K562 (cell line): Measurements from ENCODE around the gene CBFA2T2. TPM values are rescaled to one million over a fixed set of nuclear protein-coding genes. Genes with fewer than 3 reads are reported as not detected.

ENCODE experiments used
- CBFA2T2 ChIP-seq: fragments of 450-650 bp; conservative IDR thresholded peaks from 2 replicates; pipeline ENCODE4 v1.6.1; 2017; ENCODE audit warnings: mild to moderate bottlenecking
- CBX8 ChIP-seq: fragments of 200-600 bp; sonication (generic); IDR thresholded peaks from 2 replicates; pipeline ENCODE4 v1.6.1; 2012; ENCODE audit warnings: borderline replicate concordance, mixed run types, low read depth, mild to moderate bottlenecking, moderate library complexity, mixed read lengths, low read length, control low read depth, inconsistent platforms; ENCODE audit not compliant: poor library complexity, severe bottlenecking; ENCODE audit errors: extremely low read depth
- CEBPB ChIP-seq: fragments of 450-650 bp; IDR thresholded peaks from 2 replicates; pipeline ENCODE4 v1.6.1; 2016; ENCODE audit warnings: missing genetic modification characterization, missing compliant biosample characterization
- MTA2 ChIP-seq: fragments of 450-650 bp; IDR thresholded peaks from 2 replicates; pipeline ENCODE4 v1.6.1; 2016; ENCODE audit warnings: low read depth
- POLR2B ChIP-seq: fragments of 450-650 bp; IDR thresholded peaks from 2 replicates; pipeline ENCODE4 v1.6.1; 2018; ENCODE audit warnings: low read depth; ENCODE audit not compliant: partially characterized antibody
- PTBP1 ChIP-seq: fragments of 200-400 bp; formaldehyde crosslinking; IDR thresholded peaks from 2 replicates; pipeline ENCODE4 v1.6.1; 2017; ENCODE audit warnings: low read depth, low read length
- SRSF7 ChIP-seq: fragments of 200-400 bp; formaldehyde crosslinking; optimal IDR thresholded peaks from 2 replicates; pipeline ENCODE3; 2017; ENCODE audit warnings: mild to moderate bottlenecking, low read depth, low read length
- ZNF766 ChIP-seq: fragments of 200-800 bp; sonication (Bioruptor generic); conservative IDR thresholded peaks from 2 replicates; pipeline ENCODE4 v1.6.1; 2016; ENCODE audit warnings: missing genetic modification characterization, missing compliant biosample characterization
- polyA plus RNA-seq, 8 experiments: library from polyadenylated mRNA; depleted of rRNA in 4 of 8; stranded (reverse) in 5 of 8; unstranded in 3 of 8; fragments of >200 nt; fragmentation: Nextera tagmentation in 2 of 8; fragmentation: Illumina TruSeq in 1 of 8; extraction: Ambion mirVana in 2 of 8; extraction: Trizol in 1 of 8; gene quantifications; 2 replicates each; pipeline versions ENCODE4 v1.2.1 to v1.2.3, GENCODE V29; 2011 to 2014; ENCODE audit warnings: inconsistent platforms in 1 of 8, missing spikeins in 1 of 8
- total RNA-seq, 7 experiments: library from RNA; depleted of rRNA in 6 of 7; stranded (reverse); fragments of >200 nt in 6 of 7; fragmentation: Illumina TruSeq in 2 of 7; extraction: Trizol in 2 of 7; gene quantifications; 2 replicates each; pipeline versions ENCODE4 v1.2.1 to v1.2.3, GENCODE V29; 2011 to 2021; ENCODE audit warnings: low replicate concordance in 1 of 7
- TF ChIP-seq, protein P1 (sequence below): sonication (generic); formaldehyde crosslinking; IDR thresholded peaks from 2 replicates; pipeline ENCODE4 v1.8.1; 2023; ENCODE audit warnings: mild to moderate bottlenecking, missing genetic modification reagents
- TF ChIP-seq, protein P2 (sequence below): fragments of 450-650 bp; formaldehyde crosslinking; IDR thresholded peaks from 2 replicates; pipeline ENCODE4 v1.4.0; 2022; ENCODE audit warnings: missing genetic modification characterization
- TF ChIP-seq, protein P3 (sequence below): fragments of 250-450 bp; sonication (Bioruptor Pico); IDR thresholded peaks from 2 replicates; pipeline ENCODE4 v1.5.1; 2021; ENCODE audit warnings: mild to moderate bottlenecking

The CBFA2T2 gene
- total and polyA plus RNA-seq, 9 of the 15 experiments (the other 6 are each of a cell fraction or from before 2014, with no cell fraction given): 0.27 to 9.6 (median 5.8) TPM

DNA sequence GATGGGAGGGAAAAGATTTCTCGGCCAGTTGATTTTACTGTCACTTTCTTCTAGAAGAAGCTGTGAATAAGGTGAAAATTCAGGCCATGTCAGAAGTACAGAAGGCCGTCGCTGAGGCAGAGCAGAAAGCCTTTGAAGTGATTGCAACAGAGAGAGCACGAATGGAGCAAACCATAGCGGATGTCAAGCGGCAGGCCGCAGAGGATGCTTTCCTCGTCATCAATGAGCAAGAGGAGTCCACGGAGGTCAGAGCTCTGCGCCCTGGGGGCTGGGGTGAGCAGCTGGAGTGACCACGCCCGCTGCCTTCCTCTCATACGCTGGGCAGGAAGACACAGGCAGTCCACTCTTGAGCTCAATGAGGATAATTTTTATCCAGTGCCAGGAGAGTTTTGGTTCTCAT, 150.4 kb downstream of the CBFA2T2 start (continued):
- TF ChIP-seq CBX8 (no peak), PTBP1 (no peak), CEBPB (tag) (no peak), ZNF766 (CRISPR knock-in tag) (no peak), SRSF7 (no peak), MTA2 (no peak), POLR2B (no peak), CBFA2T2 (no peak)
- TF ChIP-seq, protein P1, sequence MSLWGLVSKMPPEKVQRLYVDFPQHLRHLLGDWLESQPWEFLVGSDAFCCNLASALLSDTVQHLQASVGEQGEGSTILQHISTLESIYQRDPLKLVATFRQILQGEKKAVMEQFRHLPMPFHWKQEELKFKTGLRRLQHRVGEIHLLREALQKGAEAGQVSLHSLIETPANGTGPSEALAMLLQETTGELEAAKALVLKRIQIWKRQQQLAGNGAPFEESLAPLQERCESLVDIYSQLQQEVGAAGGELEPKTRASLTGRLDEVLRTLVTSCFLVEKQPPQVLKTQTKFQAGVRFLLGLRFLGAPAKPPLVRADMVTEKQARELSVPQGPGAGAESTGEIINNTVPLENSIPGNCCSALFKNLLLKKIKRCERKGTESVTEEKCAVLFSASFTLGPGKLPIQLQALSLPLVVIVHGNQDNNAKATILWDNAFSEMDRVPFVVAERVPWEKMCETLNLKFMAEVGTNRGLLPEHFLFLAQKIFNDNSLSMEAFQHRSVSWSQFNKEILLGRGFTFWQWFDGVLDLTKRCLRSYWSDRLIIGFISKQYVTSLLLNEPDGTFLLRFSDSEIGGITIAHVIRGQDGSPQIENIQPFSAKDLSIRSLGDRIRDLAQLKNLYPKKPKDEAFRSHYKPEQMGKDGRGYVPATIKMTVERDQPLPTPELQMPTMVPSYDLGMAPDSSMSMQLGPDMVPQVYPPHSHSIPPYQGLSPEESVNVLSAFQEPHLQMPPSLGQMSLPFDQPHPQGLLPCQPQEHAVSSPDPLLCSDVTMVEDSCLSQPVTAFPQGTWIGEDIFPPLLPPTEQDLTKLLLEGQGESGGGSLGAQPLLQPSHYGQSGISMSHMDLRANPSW: no peak
- TF ChIP-seq, protein P2, sequence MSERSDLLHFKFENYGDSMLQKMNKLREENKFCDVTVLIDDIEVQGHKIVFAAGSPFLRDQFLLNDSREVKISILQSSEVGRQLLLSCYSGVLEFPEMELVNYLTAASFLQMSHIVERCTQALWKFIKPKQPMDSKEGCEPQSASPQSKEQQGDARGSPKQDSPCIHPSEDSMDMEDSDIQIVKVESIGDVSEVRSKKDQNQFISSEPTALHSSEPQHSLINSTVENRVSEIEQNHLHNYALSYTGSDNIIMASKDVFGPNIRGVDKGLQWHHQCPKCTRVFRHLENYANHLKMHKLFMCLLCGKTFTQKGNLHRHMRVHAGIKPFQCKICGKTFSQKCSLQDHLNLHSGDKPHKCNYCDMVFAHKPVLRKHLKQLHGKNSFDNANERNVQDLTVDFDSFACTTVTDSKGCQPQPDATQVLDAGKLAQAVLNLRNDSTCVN (CRISPR knock-in tag): no peak
- TF ChIP-seq, protein P3, sequence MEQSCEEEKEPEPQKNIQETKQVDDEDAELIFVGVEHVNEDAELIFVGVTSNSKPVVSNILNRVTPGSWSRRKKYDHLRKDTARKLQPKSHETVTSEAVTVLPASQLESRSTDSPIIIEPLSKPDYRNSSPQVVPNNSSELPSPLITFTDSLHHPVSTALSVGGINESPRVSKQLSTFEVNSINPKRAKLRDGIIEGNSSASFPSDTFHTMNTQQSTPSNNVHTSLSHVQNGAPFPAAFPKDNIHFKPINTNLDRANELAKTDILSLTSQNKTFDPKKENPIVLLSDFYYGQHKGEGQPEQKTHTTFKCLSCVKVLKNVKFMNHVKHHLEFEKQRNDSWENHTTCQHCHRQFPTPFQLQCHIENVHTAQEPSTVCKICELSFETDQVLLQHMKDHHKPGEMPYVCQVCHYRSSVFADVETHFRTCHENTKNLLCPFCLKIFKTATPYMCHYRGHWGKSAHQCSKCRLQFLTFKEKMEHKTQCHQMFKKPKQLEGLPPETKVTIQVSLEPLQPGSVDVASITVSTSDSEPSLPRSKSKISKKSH (CRISPR knock-in tag): no peak
